SH-SY5Y (cell line): ENCODE results near the gene DIAPH1.

Experiments used
- GATA2 ChIP-seq: IDR thresholded peaks from 2 replicates; pipeline ENCODE4 v1.6.1; 2011; ENCODE audit warnings: mild to moderate bottlenecking, low read depth, low read length
- GATA3 ChIP-seq: IDR thresholded peaks from 2 replicates; pipeline ENCODE4 v1.6.1; 2011; ENCODE audit warnings: low read depth, mild to moderate bottlenecking, low read length, moderate library complexity

DIAPH1 gene

DNA sequence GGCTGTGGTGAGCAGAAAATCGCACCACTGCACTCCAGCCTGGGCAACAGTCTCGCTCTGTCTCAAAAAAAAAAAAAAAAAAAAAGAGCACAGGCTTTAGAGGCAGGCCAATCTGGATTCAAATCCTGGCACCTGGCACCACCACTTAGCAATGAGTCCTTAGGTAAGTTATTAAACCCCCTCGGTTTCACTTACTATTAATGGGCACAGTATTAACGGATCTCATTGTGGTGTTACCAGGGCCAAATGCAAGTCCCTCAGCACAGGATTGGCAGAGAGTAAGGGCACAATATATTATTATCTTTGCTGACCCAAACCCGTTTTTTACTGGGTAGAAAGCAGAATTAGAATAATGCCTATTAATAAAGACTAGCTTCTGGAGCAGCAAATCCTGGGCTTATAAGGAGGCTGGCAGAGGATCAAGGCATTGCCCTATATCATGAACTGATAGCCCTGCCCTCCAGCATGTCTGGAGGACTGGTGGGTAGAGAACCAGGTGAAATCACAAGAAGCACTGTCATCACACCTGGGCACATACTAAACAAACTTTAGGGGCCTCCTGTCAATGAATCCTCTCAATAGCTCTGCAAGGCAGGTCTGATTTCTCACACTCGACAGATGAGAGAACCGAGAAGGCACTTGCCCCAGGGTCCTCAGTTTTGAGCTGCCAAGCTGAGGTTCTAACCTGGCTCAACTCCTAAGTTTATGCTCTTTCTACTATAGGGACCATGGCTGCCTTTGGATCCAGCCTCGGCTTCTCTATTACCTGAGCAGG is 112.2 kb downstream of the DIAPH1 start:
- TF ChIP-seq GATA3 (no peak), GATA2 (no peak)

DNA sequence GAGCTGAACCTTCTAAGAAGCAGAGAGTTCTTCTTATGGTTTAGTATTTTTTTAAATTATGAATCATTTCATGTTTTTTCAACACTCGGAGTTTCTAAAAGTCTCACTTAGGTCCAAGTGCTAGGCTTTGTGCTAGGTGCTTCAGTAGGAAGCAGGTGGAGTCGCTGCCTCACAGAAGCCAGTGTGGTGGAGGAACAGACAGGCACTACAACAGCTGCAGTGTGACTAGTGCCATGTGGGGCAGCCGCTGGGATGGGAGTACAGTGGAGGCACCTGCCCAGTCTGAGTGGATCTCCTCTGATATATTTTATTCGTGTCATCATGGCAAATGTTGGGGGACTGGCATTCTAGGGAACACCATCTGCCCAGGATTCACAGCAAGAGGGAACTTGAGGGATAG is 114.6 kb downstream of the DIAPH1 start:
- no peak for TF ChIP-seq GATA2
- TF ChIP-seq GATA3 = no peak

DNA sequence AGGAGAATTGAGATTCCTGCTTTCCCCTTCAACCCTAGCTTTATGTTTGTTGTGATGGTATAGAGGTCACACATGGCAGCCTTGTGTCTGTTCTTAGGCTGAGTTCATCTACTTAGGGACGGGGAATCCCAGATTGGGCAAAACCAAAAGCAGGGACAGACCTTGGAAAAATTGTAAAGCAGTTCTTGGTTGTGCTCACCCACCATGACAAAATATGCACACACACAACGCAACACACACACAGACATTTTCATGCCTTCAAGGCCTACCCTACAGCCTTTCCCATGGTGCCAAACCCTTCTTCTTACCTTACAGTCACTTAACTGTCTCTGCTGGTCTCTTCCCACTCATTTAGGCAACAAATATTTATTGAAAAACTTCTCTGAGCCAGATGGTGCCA is 115.1 kb downstream of the DIAPH1 start:
- TF ChIP-seq GATA3 (no peak), GATA2 (no peak)

DNA sequence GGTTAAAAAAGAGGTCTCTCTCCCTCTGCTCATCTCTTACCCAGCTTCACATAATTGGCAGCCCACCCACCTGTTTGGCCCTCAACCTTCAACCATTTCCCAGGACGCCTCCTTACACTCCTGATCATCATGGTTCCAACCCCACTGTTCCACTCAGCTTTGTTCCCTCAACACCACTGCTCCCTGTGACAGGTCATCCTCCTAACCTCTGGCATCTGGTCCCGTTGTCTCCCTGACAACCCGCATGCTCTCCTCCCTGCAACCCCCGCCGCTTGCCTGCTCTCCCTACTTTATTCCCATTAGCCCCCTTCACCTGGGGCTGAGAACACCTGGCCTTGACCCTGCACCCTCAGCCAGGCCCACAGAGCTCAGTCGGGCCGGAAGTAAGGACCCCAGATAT is 117.0 kb downstream of the DIAPH1 start:
- TF ChIP-seq GATA3 = no peak
- no peak for TF ChIP-seq GATA2

DNA sequence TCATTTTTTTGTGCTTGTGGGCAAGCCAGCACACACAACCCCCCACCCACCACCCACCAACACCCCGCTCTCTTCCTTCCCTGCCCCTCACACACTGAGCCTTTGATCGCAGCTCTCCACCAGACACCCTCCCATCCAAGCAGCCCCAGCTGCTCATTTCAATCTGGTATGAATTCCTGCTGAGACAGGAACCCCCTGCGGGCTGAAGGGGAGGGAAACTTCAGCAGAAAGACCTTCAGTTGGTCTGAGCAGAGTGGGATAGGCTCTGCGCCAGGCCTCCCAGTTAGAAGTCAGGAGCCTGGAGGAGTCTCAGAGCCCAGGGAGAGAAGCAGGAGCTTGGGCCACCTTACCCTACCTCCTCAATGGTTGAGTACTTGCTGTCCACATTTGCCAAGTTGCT is 122.8 kb downstream of the DIAPH1 start:
- TF ChIP-seq GATA2 (no peak), GATA3 (no peak)

DNA sequence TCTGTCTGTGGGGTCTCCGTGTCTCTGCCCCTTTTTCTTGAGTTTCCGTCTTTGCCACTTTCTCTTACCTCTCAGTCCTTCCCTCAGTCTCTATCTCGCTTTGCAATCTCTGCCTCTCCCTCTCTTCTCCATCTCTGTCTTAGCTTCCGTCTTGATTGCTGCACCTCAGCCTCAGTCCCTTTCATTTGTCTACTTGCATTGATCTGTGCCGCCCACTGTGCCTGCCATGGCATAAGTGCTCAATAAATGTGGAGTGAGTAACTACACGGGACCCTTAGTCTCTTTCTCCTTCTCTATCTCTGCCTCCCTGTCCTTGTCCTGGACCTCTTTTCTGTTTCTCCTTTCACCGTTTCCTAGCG is 123.4 kb downstream of the DIAPH1 start:
- peak; percentile 25; the same call in 1 of the 2 replicates for TF ChIP-seq GATA2
- no peak for TF ChIP-seq GATA3

DNA sequence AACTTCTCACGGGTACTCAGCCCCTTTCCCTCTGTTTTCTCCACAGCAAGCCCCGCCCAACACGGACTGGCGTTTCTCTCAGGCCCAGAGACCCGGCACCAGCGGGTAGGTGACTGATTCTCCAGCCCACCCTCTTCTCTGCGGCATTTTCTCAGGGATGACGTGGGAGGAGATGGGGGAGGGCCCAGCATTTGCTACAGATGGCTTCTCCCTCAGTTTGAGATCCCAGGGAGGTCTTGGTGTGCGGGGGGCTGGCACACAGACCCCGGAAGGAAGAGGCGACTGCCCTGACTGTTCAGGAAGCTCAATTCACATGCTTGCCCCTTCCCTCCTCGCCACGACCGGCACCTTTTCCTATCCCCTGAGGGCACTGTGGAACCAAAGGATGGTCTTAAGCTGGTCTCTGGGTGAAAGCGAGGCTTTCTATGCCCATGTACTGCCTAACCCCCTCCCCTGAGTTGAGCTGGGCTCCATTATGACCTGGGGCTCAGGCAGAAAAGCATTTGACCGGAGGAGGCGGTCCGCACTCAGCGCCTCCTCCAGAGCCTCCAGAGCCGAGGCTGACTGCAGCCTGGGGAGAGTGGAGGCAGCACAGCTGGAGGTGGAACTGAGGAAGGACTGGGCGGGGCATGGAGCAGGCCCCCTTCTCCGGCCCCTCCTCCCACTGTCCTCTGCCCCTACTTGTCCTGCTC is 123.9 kb downstream of the DIAPH1 start:
- TF ChIP-seq GATA3 = no peak
- no peak for TF ChIP-seq GATA2

DNA sequence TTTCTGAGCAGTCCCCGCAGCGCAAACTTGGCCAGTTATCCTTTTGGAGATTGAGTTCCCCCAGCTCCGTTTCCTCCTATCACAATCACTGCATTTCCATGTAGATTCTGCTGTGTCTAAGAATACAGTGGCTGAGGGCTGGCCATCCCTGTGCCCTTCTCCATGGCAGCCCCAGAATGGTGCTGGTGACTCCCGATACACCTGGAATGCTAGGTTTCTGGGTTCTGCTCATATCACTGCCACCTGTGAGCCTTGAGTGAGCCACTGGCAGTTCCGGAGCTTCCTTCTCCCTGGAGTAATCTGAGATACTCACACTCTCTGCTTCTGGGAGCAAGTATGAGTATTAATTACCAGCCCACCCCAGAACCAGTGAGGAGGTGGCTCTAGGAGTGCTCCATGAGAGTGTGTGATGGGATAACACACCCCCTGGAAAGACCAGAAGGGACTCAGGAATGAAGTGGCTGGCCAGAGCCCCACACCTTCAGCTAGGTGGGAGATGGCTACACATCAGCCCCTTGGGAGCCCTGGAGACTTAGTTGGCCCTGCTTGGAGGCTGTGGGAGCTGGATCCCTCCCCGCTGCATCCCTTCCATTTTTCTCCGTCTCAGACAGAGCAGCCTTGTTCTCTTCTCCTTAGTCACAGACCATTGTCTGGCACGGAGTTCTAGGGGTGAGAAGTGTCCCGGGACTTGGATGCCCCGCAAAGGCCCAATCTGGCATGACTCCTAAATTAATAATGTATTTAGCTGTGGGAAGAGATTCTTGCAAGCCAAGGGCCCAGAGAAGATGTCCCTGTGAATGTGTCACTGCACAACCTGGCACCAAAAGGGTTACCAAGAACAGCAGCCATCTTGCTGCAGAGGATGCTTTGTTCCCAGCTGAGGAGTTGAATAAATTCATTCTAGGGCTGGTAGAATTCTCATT is 125.0 kb downstream of the DIAPH1 start:
- TF ChIP-seq GATA3 = no peak
- no peak for TF ChIP-seq GATA2

DNA sequence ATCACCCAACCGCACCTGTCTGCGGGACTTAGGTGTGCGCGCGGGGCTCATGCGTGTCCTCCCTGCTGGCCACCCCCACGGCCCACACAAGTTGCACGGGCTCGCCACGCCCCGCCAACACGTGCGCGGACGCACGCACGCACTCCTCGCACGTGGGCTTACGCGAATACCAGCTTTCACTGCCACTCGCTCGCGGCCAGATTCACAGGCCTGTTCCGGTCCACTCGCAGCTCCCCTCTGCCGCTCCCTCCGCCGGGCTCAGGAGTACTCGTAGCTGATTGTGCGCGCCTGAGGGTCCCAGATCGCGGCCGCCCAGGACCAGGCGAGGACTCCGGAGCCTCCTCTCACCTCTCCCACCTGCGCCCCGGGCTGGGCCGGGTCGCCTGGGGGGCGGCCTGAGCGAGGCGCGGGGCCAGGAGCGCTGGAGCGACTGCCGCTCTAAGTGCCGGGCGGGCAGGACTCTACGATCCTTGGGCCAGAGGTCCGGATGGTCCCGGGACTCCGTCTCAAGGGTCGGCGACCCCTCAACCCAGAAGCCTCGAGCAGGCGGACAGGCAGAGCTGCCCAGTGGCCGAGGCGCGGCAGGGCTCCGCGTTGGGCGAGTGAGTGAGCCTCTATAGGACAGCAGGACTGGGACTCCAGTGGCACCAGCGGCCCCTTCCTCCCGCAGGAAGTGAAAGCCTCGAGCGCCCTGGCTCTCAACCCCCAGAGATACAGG is 126.5 kb downstream of the DIAPH1 start:
- no peak for TF ChIP-seq GATA2
- TF ChIP-seq GATA3 = no peak

DNA sequence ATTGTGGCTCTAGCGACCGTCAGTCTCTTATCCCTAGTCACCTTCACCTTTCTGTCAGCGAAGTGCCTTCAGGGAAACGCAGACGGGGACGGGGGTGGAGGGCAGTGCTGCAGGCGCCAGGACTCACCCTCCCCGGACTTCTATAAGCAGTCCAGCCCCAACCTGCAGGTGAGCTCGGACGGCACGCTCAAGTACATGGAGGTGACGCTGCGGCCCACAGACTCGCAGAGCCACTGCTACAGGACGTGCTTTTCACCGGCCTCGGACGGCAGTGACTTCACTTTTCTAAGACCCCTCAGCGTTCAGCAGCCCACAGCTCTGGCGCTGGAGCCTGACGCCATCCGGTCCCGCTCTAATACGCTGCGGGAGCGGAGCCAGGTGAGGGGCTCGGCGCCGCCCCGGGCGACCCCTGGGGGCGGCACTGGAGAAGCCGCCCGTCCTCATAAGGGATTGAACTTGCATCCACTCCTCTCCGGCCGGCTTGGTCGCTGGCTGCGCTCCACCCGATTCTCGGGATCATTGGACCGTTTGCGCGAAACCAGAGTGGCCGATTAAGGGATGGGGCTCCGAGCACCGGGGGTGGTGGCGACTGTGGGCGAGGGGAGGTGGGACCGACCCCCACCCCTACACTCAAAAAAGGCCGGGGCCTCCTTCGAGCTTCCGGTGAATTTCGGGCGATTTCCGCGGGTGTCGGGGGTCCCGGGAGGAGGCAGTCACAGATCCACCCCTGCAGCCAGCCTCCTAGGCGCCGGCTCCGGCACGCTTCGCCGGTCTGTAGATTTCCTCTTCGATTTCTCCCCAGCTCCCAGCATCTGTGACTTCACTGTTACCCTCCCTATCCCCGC is 127.3 kb downstream of the DIAPH1 start:
- TF ChIP-seq GATA3 = no peak
- no peak for TF ChIP-seq GATA2

DNA sequence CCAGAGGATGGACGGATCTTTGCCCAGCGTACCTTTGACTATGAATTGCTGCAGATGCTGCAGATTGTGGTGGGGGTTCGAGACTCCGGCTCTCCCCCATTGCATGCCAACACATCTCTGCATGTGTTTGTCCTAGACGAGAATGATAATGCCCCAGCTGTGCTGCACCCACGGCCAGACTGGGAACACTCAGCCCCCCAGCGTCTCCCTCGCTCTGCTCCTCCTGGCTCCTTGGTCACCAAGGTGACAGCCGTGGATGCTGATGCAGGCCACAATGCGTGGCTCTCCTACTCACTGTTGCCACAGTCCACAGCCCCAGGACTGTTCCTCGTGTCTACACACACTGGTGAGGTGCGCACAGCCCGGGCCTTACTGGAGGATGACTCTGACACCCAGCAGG is 128.0 kb downstream of the DIAPH1 start:
- TF ChIP-seq GATA2 (no peak), GATA3 (no peak)

DNA sequence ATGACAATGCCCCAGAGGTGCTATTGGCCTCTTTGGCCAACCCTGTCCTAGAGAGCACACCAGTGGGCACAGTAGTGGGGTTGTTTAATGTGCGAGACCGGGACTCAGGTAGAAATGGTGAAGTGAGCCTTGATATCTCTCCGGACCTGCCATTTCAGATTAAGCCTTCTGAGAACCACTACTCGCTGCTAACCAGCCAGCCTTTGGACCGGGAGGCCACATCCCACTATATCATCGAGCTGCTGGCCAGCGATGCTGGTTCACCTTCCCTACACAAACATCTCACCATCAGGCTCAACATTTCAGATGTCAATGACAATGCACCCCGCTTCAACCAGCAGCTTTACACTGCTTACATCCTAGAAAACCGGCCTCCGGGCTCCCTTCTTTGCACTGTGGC is 128.5 kb downstream of the DIAPH1 start:
- TF ChIP-seq GATA2 (no peak), GATA3 (no peak)

DNA sequence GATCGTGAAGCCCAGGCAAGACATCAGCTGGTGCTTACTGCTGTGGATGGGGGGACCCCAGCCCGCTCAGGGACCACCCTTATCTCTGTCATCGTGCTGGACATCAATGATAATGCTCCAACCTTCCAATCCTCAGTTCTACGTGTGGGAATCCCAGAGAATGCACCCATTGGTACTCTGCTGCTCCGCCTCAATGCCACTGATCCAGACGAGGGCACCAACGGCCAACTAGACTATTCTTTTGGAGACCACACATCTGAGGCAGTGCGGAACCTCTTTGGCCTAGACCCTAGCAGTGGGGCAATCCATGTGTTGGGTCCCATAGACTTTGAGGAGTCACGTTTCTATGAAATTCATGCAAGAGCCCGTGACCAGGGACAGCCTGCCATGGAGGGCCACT is 129.0 kb downstream of the DIAPH1 start:
- no peak for TF ChIP-seq GATA2
- TF ChIP-seq GATA3 = no peak
